GM18499 (cell line): ENCODE results near the gene CDC73.
"Not testable (repeated sequence)": the region's sequence is repeated elsewhere in the genome, so short reads cannot be mapped to it uniquely, and the experiment has no call there.

ENCODE experiments used
- ATAC-seq: cut with Tn5 transposase; IDR thresholded peaks from one replicate; pipeline ENCODE4 v1.9.1; 2021; ENCODE audit warnings: moderate number of reproducible peaks; ENCODE audit not compliant: insufficient read depth, unreplicated experiment

The CDC73 gene

GRCh38 chr1:193270996-193271395 lies 149.2 kb downstream of the CDC73 start:
- peak; percentile 99 for ATAC-seq

DNA sequence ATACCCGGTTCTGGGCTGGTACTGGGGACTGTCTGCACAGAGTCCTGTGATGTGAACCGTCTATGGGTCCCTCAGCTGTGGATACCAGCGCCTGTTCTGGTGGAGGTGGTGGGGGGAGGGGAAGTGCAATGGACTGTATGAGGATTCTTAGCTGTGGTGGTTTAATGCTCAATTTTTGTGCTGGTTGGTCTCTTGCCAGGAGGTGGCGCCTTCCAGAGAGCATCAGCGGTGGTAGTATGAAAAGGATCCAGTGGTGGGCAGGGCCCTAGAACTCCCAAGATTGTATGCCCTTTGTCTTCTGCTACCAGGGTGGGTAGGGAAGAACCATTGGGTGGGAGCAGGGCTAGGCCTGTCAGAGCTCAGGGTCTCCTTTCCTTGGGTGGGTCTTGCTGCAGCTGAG lies 153.9 kb downstream of the CDC73 start:
- ATAC-seq = no peak

GRCh38 chr1:193278968-193279367 lies 157.1 kb downstream of the CDC73 start:
- ATAC-seq = no peak

DNA sequence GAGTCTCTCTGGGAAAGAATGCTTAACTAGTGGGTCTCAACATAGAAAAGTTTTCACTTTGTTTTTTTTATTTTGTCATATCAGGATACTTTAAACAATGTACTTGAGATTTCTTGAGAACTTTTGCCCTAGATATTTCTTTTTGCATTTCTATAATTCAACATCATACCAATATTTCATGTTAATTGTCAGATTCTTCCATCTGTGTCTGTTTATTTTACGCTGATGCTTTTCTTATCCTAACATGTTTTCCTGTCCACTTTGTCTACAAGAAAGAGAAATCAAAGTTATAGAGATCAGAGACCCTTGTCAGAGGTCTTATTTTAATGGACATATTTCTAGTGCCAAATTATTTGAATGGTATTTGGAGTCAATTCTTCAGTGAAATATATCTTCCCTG lies 160.1 kb downstream of the CDC73 start:
- ATAC-seq = no peak

DNA sequence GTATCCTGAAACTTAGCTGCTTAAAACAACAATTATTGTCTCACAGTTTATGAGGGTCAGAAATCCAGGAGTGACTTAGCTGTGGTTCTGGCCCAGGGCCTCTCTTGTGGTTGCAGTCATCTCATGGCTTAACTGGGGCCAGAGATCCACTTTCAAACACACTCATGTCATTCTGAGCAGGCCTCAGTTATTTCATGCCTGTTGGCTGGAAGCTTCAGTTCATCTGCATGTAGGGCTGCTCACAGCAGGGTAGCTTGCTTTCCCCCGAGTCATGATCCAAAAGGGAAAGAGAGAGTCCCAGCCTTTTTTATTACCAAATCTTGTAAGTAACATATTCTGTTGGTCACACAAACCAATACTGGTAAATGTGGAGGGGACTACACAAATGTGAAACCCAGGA lies 161.2 kb downstream of the CDC73 start:
- no peak for ATAC-seq

- ATAC-seq = no peak
Measured at GRCh38 chr1:193284219-193284618, 162.4 kb downstream of the CDC73 start.

DNA sequence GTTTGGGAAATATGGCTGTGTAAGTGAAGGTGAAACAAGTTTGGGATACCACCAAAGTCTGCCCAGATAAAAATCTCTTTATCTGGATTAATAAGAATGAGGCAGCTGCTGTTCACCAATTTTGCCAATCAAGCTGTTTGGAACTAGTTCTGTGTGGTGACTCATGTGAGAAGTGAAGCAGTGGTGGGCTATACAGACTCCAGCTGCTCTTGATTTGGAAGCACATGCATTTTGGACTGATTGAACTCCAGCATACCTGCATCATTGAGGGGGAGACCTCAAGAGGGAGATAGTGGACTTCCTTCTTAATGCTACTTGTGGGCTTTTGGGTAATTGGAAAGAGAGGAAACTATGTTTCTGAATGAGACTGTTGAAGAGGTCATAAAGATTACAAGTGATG lies 163.8 kb downstream of the CDC73 start:
- ATAC-seq = no peak

GRCh38 chr1:193288548-193289080 lies 166.8 kb downstream of the CDC73 start:
- not testable (repeated sequence) for ATAC-seq

DNA sequence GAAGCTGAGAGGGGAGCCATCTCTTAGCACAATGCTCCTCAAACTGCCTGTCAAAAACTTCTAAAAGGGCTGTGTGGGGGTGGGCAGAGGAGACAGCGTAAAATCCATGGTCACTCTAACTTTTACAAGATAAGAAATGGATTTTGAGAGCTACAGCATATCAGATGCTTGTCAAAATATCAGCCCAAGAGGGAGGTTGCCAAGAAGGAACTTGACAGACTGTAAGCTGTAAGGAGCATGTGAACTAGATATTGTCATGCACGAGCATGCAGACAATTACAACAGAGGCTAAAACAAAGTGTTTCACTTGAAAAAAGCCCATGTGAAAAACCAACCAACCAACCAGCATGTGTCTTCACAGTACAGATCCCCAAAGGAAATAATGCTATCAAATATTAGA lies 171.9 kb downstream of the CDC73 start:
- ATAC-seq = no peak

GRCh38 chr1:193299038-193299437 lies 177.2 kb downstream of the CDC73 start:
- peak; percentile 48 for ATAC-seq

DNA sequence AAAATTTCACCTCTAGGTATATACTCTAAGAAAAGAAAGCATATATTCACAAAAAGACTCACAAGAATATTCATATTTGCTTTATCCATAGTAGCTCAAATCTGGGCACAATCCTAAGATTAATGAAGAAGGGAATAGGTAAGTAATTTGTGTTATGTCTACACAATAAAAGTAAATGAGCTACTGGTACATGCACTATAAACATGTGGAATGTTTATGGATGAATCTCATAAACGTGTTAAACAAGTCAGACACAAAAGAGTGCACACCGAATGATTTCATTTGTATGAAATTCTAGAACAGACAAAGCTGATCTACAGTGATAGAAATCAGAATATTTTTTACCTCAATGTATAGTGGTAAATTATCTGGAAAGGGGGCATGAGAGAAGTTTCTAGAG lies 179.9 kb downstream of the CDC73 start:
- no peak for ATAC-seq

- ATAC-seq = no peak
Measured at GRCh38 chr1:193303849-193304248, 182.0 kb downstream of the CDC73 start.
